K562 (cell line): Measurements from ENCODE around the gene MOCS3.

Experiments
- FOS ChIP-seq: IDR thresholded peaks from 3 replicates; pipeline ENCODE4 v1.6.1; 2011; ENCODE audit not compliant: insufficient read length; ENCODE audit errors: extremely low read depth
- KDM1A ChIP-seq, 2 experiments: fragments of 450-650 bp; IDR thresholded peaks; 2 replicates each; pipeline ENCODE4 v1.6.1; 2016; ENCODE audit warnings: mild to moderate bottlenecking in 2 of 2
- SIX5 ChIP-seq, 2 experiments: IDR thresholded peaks; 2 replicates each; pipeline ENCODE4 v1.6.1; 2011; ENCODE audit warnings: low read length in 2 of 2, borderline replicate concordance in 1 of 2, low read depth in 1 of 2, mild to moderate bottlenecking in 1 of 2, moderate library complexity in 1 of 2; ENCODE audit not compliant: insufficient read depth in 1 of 2
- SOX6 ChIP-seq: fragments of 450-650 bp; IDR thresholded peaks from 2 replicates; pipeline ENCODE4 v1.6.1; 2014; ENCODE audit warnings: mild to moderate bottlenecking
- TF ChIP-seq, protein P1 (sequence below), 3 experiments: IDR thresholded peaks in 2 of 3; conservative IDR thresholded peaks in 1 of 3; 2 replicates each; pipeline ENCODE4 v1.5.1; 2011 to 2012; ENCODE audit warnings: low read length in 3 of 3, mild to moderate bottlenecking in 3 of 3, control low read depth in 2 of 3, improper control_type of control experiment in 1 of 3, inconsistent platforms in 1 of 3, low read depth in 1 of 3, mixed read lengths in 1 of 3, moderate library complexity in 1 of 3; ENCODE audit not compliant: insufficient read depth in 2 of 3
- TF ChIP-seq, protein P2 (sequence below): sonication (generic); formaldehyde crosslinking; IDR thresholded peaks from 2 replicates; pipeline ENCODE4 v1.8.0; 2022; ENCODE audit warnings: mild to moderate bottlenecking, missing genetic modification reagents
- TF ChIP-seq, protein P3 (sequence below): sonication (generic); formaldehyde crosslinking; IDR thresholded peaks from 2 replicates; pipeline ENCODE4 v1.5.0; 2020; ENCODE audit warnings: missing genetic modification reagents

DNA sequence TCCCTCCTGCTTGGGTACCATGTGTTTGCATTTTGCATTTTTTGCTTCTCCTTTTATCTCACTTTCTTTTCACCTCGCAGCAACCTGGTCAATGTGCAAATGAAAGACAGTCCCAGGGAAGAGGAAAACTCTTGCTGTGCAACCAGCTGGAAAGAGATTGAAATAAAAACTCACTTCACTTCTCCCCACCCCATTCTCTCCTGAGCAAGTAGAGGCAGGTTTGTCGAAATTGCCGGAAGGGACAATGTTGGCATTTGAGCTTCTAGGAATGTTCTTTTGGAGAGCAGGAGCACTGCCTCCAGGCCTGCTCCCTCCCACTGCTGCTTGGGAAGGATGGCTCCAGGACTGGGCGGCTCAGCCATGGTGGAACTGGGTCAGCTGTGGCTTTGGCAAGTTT is 33.7 kb downstream of the MOCS3 start:
- TF ChIP-seq SOX6 (no peak), FOS (no peak), KDM1A (IDR thresholded peaks at IDR 0.05) (no peak), SIX5 (IDR thresholded peaks at IDR 0.05; ENCODE audit: borderline replicate concordance in 1 of 2, insufficient read depth in 1 of 2, low read depth in 1 of 2, low read length in 2 of 2) (no peak)
- TF ChIP-seq, protein P1, sequence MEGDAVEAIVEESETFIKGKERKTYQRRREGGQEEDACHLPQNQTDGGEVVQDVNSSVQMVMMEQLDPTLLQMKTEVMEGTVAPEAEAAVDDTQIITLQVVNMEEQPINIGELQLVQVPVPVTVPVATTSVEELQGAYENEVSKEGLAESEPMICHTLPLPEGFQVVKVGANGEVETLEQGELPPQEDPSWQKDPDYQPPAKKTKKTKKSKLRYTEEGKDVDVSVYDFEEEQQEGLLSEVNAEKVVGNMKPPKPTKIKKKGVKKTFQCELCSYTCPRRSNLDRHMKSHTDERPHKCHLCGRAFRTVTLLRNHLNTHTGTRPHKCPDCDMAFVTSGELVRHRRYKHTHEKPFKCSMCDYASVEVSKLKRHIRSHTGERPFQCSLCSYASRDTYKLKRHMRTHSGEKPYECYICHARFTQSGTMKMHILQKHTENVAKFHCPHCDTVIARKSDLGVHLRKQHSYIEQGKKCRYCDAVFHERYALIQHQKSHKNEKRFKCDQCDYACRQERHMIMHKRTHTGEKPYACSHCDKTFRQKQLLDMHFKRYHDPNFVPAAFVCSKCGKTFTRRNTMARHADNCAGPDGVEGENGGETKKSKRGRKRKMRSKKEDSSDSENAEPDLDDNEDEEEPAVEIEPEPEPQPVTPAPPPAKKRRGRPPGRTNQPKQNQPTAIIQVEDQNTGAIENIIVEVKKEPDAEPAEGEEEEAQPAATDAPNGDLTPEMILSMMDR (IDR thresholded peaks at IDR 0.05 in 2 of 3, conservative IDR thresholded peaks at IDR 0.05 in 1 of 3; ENCODE audit: insufficient read depth in 2 of 3, low read depth in 1 of 3, low read length in 3 of 3): no peak
- TF ChIP-seq, protein P2, sequence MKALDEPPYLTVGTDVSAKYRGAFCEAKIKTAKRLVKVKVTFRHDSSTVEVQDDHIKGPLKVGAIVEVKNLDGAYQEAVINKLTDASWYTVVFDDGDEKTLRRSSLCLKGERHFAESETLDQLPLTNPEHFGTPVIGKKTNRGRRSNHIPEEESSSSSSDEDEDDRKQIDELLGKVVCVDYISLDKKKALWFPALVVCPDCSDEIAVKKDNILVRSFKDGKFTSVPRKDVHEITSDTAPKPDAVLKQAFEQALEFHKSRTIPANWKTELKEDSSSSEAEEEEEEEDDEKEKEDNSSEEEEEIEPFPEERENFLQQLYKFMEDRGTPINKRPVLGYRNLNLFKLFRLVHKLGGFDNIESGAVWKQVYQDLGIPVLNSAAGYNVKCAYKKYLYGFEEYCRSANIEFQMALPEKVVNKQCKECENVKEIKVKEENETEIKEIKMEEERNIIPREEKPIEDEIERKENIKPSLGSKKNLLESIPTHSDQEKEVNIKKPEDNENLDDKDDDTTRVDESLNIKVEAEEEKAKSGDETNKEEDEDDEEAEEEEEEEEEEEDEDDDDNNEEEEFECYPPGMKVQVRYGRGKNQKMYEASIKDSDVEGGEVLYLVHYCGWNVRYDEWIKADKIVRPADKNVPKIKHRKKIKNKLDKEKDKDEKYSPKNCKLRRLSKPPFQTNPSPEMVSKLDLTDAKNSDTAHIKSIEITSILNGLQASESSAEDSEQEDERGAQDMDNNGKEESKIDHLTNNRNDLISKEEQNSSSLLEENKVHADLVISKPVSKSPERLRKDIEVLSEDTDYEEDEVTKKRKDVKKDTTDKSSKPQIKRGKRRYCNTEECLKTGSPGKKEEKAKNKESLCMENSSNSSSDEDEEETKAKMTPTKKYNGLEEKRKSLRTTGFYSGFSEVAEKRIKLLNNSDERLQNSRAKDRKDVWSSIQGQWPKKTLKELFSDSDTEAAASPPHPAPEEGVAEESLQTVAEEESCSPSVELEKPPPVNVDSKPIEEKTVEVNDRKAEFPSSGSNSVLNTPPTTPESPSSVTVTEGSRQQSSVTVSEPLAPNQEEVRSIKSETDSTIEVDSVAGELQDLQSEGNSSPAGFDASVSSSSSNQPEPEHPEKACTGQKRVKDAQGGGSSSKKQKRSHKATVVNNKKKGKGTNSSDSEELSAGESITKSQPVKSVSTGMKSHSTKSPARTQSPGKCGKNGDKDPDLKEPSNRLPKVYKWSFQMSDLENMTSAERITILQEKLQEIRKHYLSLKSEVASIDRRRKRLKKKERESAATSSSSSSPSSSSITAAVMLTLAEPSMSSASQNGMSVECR (CRISPR knock-in tag): no peak
- TF ChIP-seq, protein P3, sequence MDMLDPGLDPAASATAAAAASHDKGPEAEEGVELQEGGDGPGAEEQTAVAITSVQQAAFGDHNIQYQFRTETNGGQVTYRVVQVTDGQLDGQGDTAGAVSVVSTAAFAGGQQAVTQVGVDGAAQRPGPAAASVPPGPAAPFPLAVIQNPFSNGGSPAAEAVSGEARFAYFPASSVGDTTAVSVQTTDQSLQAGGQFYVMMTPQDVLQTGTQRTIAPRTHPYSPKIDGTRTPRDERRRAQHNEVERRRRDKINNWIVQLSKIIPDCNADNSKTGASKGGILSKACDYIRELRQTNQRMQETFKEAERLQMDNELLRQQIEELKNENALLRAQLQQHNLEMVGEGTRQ (CRISPR knock-in tag): no peak
